B cell (primary cell): ENCODE measurements around the gene TMEM203. TPM values are rescaled to one million over a fixed set of nuclear protein-coding genes. Genes with fewer than 3 reads are reported as not detected.

Source experiments
- ATAC-seq: fragments of 200-7000 bp; cut with Tn5 transposase; one replicate; pipeline ENCODE4 v1.10.0; 2021; ENCODE audit warnings: low read depth, mild to moderate bottlenecking, moderate number of reproducible peaks, moderate library complexity
- CTCF ChIA-PET: fragments of 350-600 bp; sonication (Branson Sonifier 250); formaldehyde crosslinking; loops from one replicate; lab custom pipeline; 2021; ENCODE audit warnings: antibody characterized with exemption, inconsistent platforms; lab: Charles Lee
- POLR2A ChIA-PET: fragments of 350-600 bp; sonication (Branson Sonifier 250); formaldehyde crosslinking; loops from one replicate; lab custom pipeline; 2021; ENCODE audit warnings: antibody characterized with exemption; lab: Charles Lee
- DNase-seq: peaks from one replicate; pipeline ENCODE4 v3.0.0; 2013
- H2AFZ ChIP-seq: 2 replicates; pipeline ENCODE4 v1.6.1; 2012; ENCODE audit warnings: mild to moderate bottlenecking, low read depth, low read length; ENCODE audit not compliant: insufficient read depth, poor library complexity, severe bottlenecking
- H3K27ac ChIP-seq, 2 donors: 1 replicate in 1 of 2; 2 replicates in 1 of 2; pipeline ENCODE4 v1.5.1; 2012 to 2013; ENCODE audit warnings: low read length in 2 of 2, mild to moderate bottlenecking in 2 of 2, moderate library complexity in 1 of 2
- H3K27me3 ChIP-seq, 4 experiments: fragments of 200-600 bp in 1 of 4; sonication (generic) in 1 of 4; replicated peaks in 1 of 4; 1 replicate in 2 of 4; 2 replicates in 2 of 4; pipeline versions ENCODE4 v1.6.1 to v1.7.0; 2013 to 2016; ENCODE audit warnings: low read length in 3 of 4, mild to moderate bottlenecking in 2 of 4, mixed read lengths in 1 of 4, moderate library complexity in 1 of 4; ENCODE audit not compliant: insufficient read depth in 4 of 4, control insufficient read depth in 3 of 4; ENCODE audit errors: control extremely low read depth in 1 of 4
- H3K36me3 ChIP-seq, 2 experiments: replicated peaks in 1 of 2; 1 replicate in 1 of 2; 2 replicates in 1 of 2; pipeline versions ENCODE4 v1.6.1 to v1.7.1; 2013; ENCODE audit warnings: low read length in 1 of 2; ENCODE audit not compliant: insufficient read depth in 2 of 2, control insufficient read depth in 1 of 2; ENCODE audit errors: control extremely low read depth in 1 of 2, extremely low read depth in 1 of 2
- H3K4me1 ChIP-seq, 2 donors: fragments of 200-600 bp in 1 of 2; sonication (generic) in 1 of 2; 1 replicate in 1 of 2; 2 replicates in 1 of 2; pipeline versions ENCODE4 v1.5.1 to v1.6.1; 2013 to 2017; ENCODE audit warnings: low read length in 2 of 2; ENCODE audit not compliant: control insufficient read depth in 2 of 2, insufficient read depth in 2 of 2
- H3K4me2 ChIP-seq: replicated peaks from 2 replicates; pipeline ENCODE3; 2012; ENCODE audit warnings: mild to moderate bottlenecking, low read depth, low read length; ENCODE audit not compliant: poor library complexity, severe bottlenecking
- H3K4me3 ChIP-seq, 5 experiments: fragments of 200-600 bp in 1 of 5; sonication (generic) in 1 of 5; 1 replicate in 3 of 5; 2 replicates in 2 of 5; pipeline versions ENCODE4 v1.5.1 to v1.7.0; 2011 to 2016; ENCODE audit warnings: low read length in 4 of 5, mild to moderate bottlenecking in 4 of 5, low read depth in 2 of 5, control low read depth in 1 of 5, moderate library complexity in 1 of 5; ENCODE audit not compliant: insufficient read depth in 1 of 5; ENCODE audit errors: control extremely low read depth in 1 of 5, extremely low read depth in 1 of 5
- H3K79me2 ChIP-seq: fragments of 200-600 bp; sonication (generic); one replicate; pipeline ENCODE4 v1.6.0; 2016; ENCODE audit warnings: low read length; ENCODE audit not compliant: control insufficient read depth, insufficient read depth
- H3K9ac ChIP-seq: fragments of 200-600 bp; sonication (generic); 2 replicates; pipeline ENCODE4 v1.6.1; 2017; ENCODE audit warnings: mild to moderate bottlenecking, low read length, moderate library complexity
- H3K9me3 ChIP-seq, 3 donors: one replicate each; pipeline versions ENCODE4 v1.6.1 to v1.7.1; 2013; ENCODE audit warnings: low read length in 2 of 3; ENCODE audit not compliant: control insufficient read depth in 2 of 3, insufficient read depth in 1 of 3; ENCODE audit errors: control extremely low read depth in 1 of 3
- H4K20me1 ChIP-seq: 2 replicates; pipeline ENCODE4 v1.6.0; 2012; ENCODE audit warnings: mild to moderate bottlenecking, low read length; ENCODE audit not compliant: insufficient read depth, control insufficient read depth, poor library complexity, severe bottlenecking
- H3K27ac Mint-ChIP-seq: one replicate; pipeline ENCODE4 v1.8.0; 2021; ENCODE audit warnings: mixed read lengths
- H3K27me3 Mint-ChIP-seq: one replicate; pipeline ENCODE4 v1.8.0; 2021; ENCODE audit warnings: mixed read lengths
- H3K4me1 Mint-ChIP-seq: one replicate; pipeline ENCODE4 v1.8.0; 2021; ENCODE audit warnings: mixed read lengths
- H3K4me3 Mint-ChIP-seq: one replicate; pipeline ENCODE4 v1.8.0; 2021; ENCODE audit warnings: mixed read lengths
- H3K9me3 Mint-ChIP-seq: one replicate; pipeline ENCODE4 v1.8.0; 2022; ENCODE audit warnings: mixed read lengths; ENCODE audit not compliant: insufficient read depth
- CTCF ChIP-seq: fragments of 200-600 bp; IDR thresholded peaks from one replicate; pipeline ENCODE4 v1.8.0; 2022; ENCODE audit warnings: antibody characterized with exemption, mild to moderate bottlenecking
- EZH2 ChIP-seq: IDR thresholded peaks from 2 replicates; pipeline ENCODE4 v1.6.1; 2012; ENCODE audit warnings: borderline replicate concordance, low read depth, mild to moderate bottlenecking, moderate library complexity, low read length; ENCODE audit not compliant: insufficient read depth, poor library complexity, severe bottlenecking
- WGBS: methylation state at CpG from one replicate; pipeline ENCODE4 v1.1.5; 2013; ENCODE audit warnings: missing lambda C conversion rate; ENCODE audit not compliant: insufficient coverage; 5-methylcytosine and 5-hydroxymethylcytosine counted together
- intact Hi-C: fragments of 100-400 bp; cut with micrococcal nuclease; formaldehyde crosslinking; loops from one replicate; pipeline ENCODE4 v1.10.0; 2022
- polyA plus RNA-seq: library from polyadenylated mRNA; depleted of rRNA; stranded (reverse); fragments of >200 nt; gene quantifications from 2 replicates; pipeline ENCODE4 v1.2.3, GENCODE V29; 2012
- total RNA-seq, 2 donors: library from RNA; stranded (reverse); fragments of 120-200 nt in 1 of 2; gene quantifications; 1 replicate in 1 of 2; 2 replicates in 1 of 2; pipeline versions ENCODE4 v1.2.3 to v1.2.4, GENCODE V29; 2013 to 2022

TMEM203 gene
- total and polyA plus RNA-seq, 2 donors (not counting 1 experiment from before 2014, with no cell fraction given): 20.6 to 35.7 TPM

GRCh38 chr9:137167747-137168572 lies 37.5 kb downstream of the TMEM203 start:
- no peak overlapping the region for H3K9ac ChIP-seq
- no peak overlapping the region for H3K4me3 ChIP-seq
- peak overlapping the region; percentile 74 for H3K4me2 ChIP-seq
- Mint-ChIP-seq H3K4me3 (peak overlapping the region; percentile 59), H3K27me3 (peaks cover 28% of the 10 kb centered on the region), H3K9me3 (no peaks in the 10 kb centered on the region), H3K27ac (no peak overlapping the region), H3K4me1 (peaks cover 11% of the 10 kb centered on the region)
- ChIA-PET CTCF (no interaction called here), POLR2A (no interaction called here)
- H3K27me3 ChIP-seq: peaks cover 0 to 85% (median 40%) of the 10 kb centered on the region in 4 experiments
- H3K4me1 ChIP-seq: peaks cover 8 to 35% of the 10 kb centered on the region in 2 donors
- H3K36me3 ChIP-seq: no peaks in the 10 kb centered on the region
- H2AFZ ChIP-seq: no peak overlapping the region
- no peak overlapping the region for H3K27ac ChIP-seq
- DNase-seq (no peak), ATAC-seq (no peak)
- intact Hi-C loops: no loop called here
- H4K20me1 ChIP-seq: no peaks in the 10 kb centered on the region
- H3K9me3 ChIP-seq: peaks cover 0 to 22% (median 0%) of the 10 kb centered on the region in 3 donors
- H3K79me2 ChIP-seq: no peaks in the 10 kb centered on the region
- TF ChIP-seq EZH2 (no peak), CTCF (no peak)
- WGBS: 13% methylated on average over 54 of the region's 57 CpGs

GRCh38 chr9:137167277-137167746 lies 38.1 kb downstream of the TMEM203 start:
- Histone ChIP-seq H3K4me2 (peak overlapping the region; percentile 74), H4K20me1 (no peaks in the 10 kb centered on the region), H3K4me3 (no peak overlapping the region), H3K36me3 (no peaks in the 10 kb centered on the region), H3K27me3 (peaks cover 0 to 85% (median 41%) of the 10 kb centered on the region in 4 experiments), H3K9ac (no peak overlapping the region), H3K4me1 (peaks cover 12 to 39% of the 10 kb centered on the region in 2 donors), H3K79me2 (no peaks in the 10 kb centered on the region), H3K27ac (no peak overlapping the region), H3K9me3 (peaks cover 0 to 25% (median 0%) of the 10 kb centered on the region in 3 donors), H2AFZ (no peak overlapping the region)
- ATAC-seq: no peak
- Mint-ChIP-seq H3K4me3 (no peak overlapping the region), H3K4me1 (peaks cover 11% of the 10 kb centered on the region), H3K27ac (no peak overlapping the region), H3K27me3 (peaks cover 30% of the 10 kb centered on the region), H3K9me3 (no peaks in the 10 kb centered on the region)
- CTCF ChIA-PET: no interaction called here
- TF ChIP-seq CTCF: no peak
- no peak for TF ChIP-seq EZH2
- WGBS: 49% methylated on average over 31 of the region's 44 CpGs
- DNase-seq: no peak
- intact Hi-C loops: no loop called here
- POLR2A ChIA-PET: no interaction called here
